ENCODE measurements around the gene OR4F15.
"Not testable (repeated sequence)": the region's sequence is repeated elsewhere in the genome, so short reads cannot be mapped to it uniquely, and the experiment has no call there.

The OR4F15 gene

GRCh38 chr15:101775136-101775535 lies 36.9 kb upstream of the OR4F15 start:
- Mint-ChIP-seq H3K4me3 (no peak overlapping the region), H3K27ac (no peak overlapping the region), H3K4me1 (no peaks in the 10 kb centered on the region), H3K36me3 (ENCODE audit: low read depth) (no peaks in the 10 kb centered on the region), H3K27me3 (ENCODE audit: low read depth) (peaks cover 30% of the 10 kb centered on the region), H3K9me3 (no peaks in the 10 kb centered on the region)
- TF ChIP-seq CTCF (IDR thresholded peaks at IDR 0.05; ENCODE audit: unreplicated experiment in 3 of 3) = no peak

GRCh38 chr15:101778576-101778975 lies 33.4 kb upstream of the OR4F15 start:
- H3K27ac Mint-ChIP-seq; H3K4me1 Mint-ChIP-seq; H3K9me3 Mint-ChIP-seq; H3K36me3 Mint-ChIP-seq (ENCODE audit: low read depth); H3K4me3 Mint-ChIP-seq: not testable (repeated sequence)
- H3K27me3 Mint-ChIP-seq (ENCODE audit: low read depth) = peaks cover 23% of the 10 kb centered on the region

- H3K36me3 Mint-ChIP-seq (ENCODE audit: low read depth); H3K27ac Mint-ChIP-seq; H3K9me3 Mint-ChIP-seq; H3K4me1 Mint-ChIP-seq; H3K4me3 Mint-ChIP-seq: not testable (repeated sequence)
- peaks cover 32% of the 10 kb centered on the region for H3K27me3 Mint-ChIP-seq (ENCODE audit: low read depth)
Observed at GRCh38 chr15:101780225-101780624, 31.8 kb upstream of the OR4F15 start.

- peaks cover 44% of the 10 kb centered on the region for H3K27me3 Mint-ChIP-seq (ENCODE audit: low read depth)
- TF ChIP-seq CTCF (IDR thresholded peaks at IDR 0.05; ENCODE audit: unreplicated experiment in 3 of 3) = no peak
- no peaks in the 10 kb centered on the region for H3K36me3 Mint-ChIP-seq (ENCODE audit: low read depth)
- no peak overlapping the region for H3K27ac Mint-ChIP-seq
- no peaks in the 10 kb centered on the region for H3K4me1 Mint-ChIP-seq
- no peaks in the 10 kb centered on the region for H3K9me3 Mint-ChIP-seq
- no peak overlapping the region for H3K4me3 Mint-ChIP-seq
Observed at GRCh38 chr15:101781928-101782327, 30.1 kb upstream of the OR4F15 start.

GRCh38 chr15:101784644-101785043 lies 27.4 kb upstream of the OR4F15 start:
- TF ChIP-seq CTCF (IDR thresholded peaks at IDR 0.05; ENCODE audit: unreplicated experiment in 3 of 3) = no peak
- Mint-ChIP-seq H3K9me3 (no peaks in the 10 kb centered on the region), H3K4me3 (no peak overlapping the region), H3K27ac (no peak overlapping the region), H3K27me3 (ENCODE audit: low read depth) (peaks cover 30% of the 10 kb centered on the region), H3K4me1 (no peaks in the 10 kb centered on the region), H3K36me3 (ENCODE audit: low read depth) (no peaks in the 10 kb centered on the region)

GRCh38 chr15:101786422-101786821 lies 25.6 kb upstream of the OR4F15 start:
- not testable (repeated sequence) for H3K9me3 Mint-ChIP-seq; H3K4me3 Mint-ChIP-seq; H3K36me3 Mint-ChIP-seq (ENCODE audit: low read depth); H3K27ac Mint-ChIP-seq; H3K4me1 Mint-ChIP-seq
- peaks cover 28% of the 10 kb centered on the region for H3K27me3 Mint-ChIP-seq (ENCODE audit: low read depth)

GRCh38 chr15:101788001-101788400 lies 24.0 kb upstream of the OR4F15 start:
- H3K27ac Mint-ChIP-seq; H3K4me1 Mint-ChIP-seq; H3K9me3 Mint-ChIP-seq; H3K4me3 Mint-ChIP-seq; H3K36me3 Mint-ChIP-seq (ENCODE audit: low read depth): not testable (repeated sequence)
- peaks cover 33% of the 10 kb centered on the region for H3K27me3 Mint-ChIP-seq (ENCODE audit: low read depth)

GRCh38 chr15:101788503-101789269 lies 23.3 kb upstream of the OR4F15 start:
- H3K4me1 Mint-ChIP-seq; H3K9me3 Mint-ChIP-seq; H3K27ac Mint-ChIP-seq; H3K4me3 Mint-ChIP-seq; H3K36me3 Mint-ChIP-seq (ENCODE audit: low read depth): not testable (repeated sequence)
- peaks cover 32% of the 10 kb centered on the region for H3K27me3 Mint-ChIP-seq (ENCODE audit: low read depth)

- not testable (repeated sequence) for H3K4me1 Mint-ChIP-seq; H3K9me3 Mint-ChIP-seq; H3K4me3 Mint-ChIP-seq; H3K27ac Mint-ChIP-seq; H3K36me3 Mint-ChIP-seq (ENCODE audit: low read depth)
- H3K27me3 Mint-ChIP-seq (ENCODE audit: low read depth) = peaks cover 31% of the 10 kb centered on the region
Observed at GRCh38 chr15:101790748-101791147, 21.3 kb upstream of the OR4F15 start.

- H3K9me3 Mint-ChIP-seq; H3K4me1 Mint-ChIP-seq; H3K4me3 Mint-ChIP-seq; H3K36me3 Mint-ChIP-seq (ENCODE audit: low read depth); H3K27ac Mint-ChIP-seq: not testable (repeated sequence)
- H3K27me3 Mint-ChIP-seq (ENCODE audit: low read depth) = peaks cover 34% of the 10 kb centered on the region
Observed at GRCh38 chr15:101793981-101794380, 18.0 kb upstream of the OR4F15 start.
